NK-92 treated with Interleukin-12 subunit alpha and Interleukin-12 subunit beta, amount 100 ng/mL, for 24 hours (cell line): ENCODE results near the gene TRAF3.
A peak's percentile ranks its signal among the peaks of the same experiment; 100 is the strongest.
"Not testable (repeated sequence)": the region's sequence is repeated elsewhere in the genome, so short reads cannot be mapped to it uniquely, and the experiment has no call there.

Experiments
- DNase-seq: peaks from one replicate; lab custom pipeline; 2025; lab: John Stamatoyannopoulos, UW

Gene TRAF3

DNA sequence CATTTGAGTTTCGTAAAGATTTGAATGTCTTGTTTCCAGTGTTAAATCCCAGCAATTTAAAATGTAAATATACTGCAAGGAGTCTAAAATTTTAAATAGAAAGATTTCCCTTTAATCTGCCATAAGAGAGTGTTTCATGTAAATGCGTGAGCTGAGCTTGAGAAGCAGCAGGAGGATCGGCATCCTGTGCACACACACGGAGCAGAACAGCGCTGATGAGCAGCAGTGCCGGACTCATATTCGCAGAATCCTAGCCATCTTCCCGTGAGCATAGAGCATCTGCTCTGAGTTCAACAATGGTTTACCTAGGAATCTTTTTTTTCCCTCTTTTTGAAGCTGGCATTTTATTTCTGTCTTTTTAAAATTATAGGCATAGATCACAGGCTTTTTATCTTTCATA lies 115.4 kb downstream of the TRAF3 start:
- DNase-seq: no peak

DNA sequence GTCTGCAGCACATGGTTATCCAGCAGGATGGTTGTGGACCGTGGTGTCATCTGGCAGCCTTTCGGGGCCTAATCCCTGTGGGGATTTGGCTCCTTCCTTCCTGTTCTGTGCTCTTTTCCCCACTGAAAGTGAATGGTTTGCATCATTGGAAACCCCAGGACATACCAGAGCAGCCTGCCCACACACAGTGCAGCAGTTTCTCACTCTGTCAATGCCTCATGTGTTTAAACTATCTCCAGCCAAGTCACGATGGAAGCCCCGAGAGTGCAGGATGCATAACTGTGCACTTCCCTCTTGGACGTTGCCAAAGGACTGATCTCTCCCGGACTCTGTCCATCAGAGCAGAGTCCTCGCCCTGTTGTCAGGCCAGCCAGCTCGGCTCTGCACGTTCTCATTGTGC lies 116.2 kb downstream of the TRAF3 start:
- no peak for DNase-seq

DNA sequence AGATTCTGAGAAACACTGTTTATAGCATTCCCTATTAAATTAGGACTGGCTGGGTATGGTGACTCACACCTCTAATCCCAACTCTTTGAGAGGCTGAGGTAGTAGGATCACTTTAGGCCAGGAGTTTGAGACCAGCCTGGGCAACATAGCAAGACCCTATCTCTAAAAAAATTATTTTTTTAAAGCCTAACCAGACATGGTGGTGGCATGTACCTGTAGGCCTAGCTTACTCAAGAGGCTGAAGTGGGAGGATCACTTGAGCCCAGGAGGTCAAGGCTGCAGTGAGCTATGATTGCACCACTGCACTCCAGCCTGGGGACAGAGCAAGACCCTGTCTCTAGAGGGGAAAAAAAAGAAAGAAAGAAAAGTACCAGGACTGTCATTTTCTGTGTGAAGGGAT lies 119.5 kb downstream of the TRAF3 start:
- not testable (repeated sequence) for DNase-seq

DNA sequence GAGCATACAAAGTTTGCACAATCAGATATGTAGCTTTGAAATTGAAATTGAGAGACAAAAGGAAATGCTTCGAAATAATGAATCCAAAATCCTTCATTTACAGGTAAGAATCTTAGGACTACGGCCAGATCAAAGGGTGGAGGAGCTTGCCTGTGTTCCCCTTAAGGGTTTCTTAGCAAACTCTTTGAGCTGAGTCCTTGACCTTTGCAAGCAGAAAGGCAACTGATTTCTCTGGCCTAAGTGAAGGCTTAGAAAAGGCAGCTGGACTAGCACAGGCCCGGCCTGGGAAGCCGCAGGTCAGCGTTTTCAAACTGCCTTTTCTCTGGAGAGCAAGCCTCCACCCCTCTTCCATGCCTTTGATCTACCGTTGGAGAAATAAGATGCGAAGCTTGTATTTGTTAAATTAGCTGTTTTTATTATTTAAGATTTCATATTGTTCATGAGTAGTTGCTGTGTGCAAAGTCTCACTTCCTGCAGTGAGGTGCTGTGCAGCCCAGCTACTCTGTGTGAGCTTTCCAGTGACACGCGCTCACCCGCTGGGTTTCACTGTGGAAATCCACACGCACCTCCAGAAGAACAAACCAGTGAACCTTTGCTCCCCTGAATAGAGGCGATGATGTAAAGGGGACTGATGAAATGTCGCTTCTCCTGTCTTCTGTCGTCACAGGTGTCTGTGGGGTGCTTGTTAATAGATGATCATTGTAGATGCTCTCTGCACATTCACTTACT lies 120.2 kb downstream of the TRAF3 start:
- no peak for DNase-seq

DNA sequence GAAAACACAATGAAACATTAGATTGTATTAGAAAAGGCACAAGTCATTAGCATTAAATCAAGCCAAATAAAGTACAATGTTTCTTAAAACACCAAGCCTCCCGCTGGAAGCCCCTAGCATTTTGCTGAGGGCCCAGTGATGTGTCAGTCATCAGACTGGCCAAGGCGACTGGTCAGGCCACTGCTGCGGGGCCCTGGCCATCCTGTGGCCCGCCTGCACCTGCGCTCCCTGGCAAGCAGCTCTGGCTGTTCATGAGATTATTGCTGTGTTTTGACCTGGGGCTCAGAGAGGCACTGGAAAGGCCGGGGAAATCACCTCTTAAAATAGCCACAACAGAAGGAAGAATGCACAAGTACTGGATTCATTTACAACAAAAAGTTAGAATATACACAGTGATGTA lies 121.0 kb downstream of the TRAF3 start:
- DNase-seq: no peak

DNA sequence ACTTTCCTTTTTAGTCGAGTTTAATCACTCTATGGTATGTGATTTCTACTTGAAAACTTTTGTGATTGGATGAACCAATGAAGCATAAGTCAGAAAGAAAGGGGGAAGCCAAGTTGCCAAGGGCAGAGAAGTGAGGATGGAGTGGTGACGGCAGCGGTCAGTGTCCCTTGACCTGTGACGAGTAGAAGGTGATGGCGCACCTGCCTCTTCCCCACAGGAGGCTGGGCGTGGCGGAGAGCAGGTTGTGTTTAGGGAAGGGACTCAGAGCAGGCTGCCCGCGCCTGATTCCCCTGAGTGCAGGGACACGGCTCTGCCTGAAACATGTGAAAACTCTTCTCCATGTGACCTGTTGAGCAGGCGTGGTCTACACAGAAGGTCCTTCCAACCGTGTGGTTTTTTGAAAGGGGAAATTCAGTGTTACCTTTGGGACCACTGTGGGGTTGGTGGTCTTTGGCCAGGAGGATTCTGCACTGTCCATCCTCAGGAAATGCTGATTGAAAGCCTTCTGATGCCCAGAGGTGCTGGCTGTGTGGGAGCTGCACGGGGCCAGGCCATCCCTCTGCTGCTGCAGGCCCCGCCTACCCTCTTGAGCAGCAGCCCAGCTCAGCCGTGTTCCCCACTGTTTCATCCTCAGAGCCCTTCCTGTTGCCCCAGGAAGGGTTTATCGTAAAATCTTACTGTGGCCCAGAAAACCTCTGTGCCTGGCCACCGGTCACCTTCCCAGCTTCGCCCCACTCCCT lies 121.7 kb downstream of the TRAF3 start:
- DNase-seq: no peak

DNA sequence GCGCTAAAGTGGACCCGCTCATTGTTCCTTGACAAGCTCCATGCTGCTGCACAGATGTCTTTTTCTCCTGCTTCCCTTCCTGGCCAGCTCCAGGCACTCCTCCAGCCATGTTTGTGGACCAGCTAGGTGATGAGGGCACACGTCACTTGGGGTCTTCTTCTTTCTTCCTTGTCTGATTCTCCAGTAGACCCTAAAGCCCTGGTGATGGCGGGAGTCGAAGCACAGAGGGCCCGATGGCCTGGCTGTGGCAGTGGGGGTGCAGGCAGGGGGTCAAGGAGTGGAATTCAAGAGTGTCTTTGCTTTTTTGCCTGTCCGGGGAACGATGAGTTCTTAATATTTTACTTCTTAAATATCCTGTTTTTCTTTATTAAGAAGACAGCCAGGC lies 122.3 kb downstream of the TRAF3 start:
- DNase-seq: no peak

DNA sequence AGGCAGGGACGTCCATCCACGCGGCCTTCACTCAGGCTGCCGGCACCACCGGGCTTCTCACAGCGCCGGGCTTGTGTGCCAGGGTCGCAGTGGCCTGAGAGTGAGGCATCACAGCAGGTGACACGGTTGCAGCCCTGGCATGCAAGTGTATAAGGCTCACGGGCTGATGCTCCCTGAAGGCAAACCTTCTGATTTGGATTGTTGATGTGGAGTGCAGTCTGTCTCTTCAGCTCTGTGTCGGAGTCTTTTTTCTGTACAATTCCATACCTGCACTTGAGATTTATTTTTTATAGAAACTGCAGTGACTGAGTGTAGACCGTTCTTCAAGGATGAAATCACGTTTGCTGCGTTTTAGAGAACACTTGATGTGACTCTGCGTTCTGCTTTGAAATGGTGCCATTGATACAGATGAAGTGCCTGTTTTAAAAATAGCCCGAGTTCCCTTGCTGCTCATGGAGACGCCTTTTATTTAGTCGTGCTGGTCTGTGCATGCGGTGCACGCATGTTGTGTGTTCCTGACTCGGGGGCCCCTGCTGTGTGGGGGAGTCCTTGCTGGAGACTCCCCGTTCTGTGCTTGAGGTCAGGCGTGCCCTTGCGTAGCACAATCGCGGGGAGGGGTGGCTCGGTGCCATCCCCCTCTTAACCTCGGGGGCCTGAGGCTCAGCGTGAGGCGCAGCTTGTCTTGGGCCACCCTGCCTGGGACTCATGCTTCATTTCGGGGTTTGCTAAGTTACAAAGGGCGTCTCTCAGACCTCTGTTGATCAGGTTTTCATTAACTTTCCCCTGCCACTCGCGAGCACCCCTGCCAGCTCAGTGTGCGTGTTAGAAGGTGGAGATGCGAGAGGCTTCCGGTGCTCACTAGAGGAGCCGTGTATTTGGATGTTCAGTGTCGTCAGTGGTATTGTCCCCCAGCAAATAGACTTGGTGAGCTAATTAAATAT lies 123.7 kb downstream of the TRAF3 start:
- DNase-seq: no peak

DNA sequence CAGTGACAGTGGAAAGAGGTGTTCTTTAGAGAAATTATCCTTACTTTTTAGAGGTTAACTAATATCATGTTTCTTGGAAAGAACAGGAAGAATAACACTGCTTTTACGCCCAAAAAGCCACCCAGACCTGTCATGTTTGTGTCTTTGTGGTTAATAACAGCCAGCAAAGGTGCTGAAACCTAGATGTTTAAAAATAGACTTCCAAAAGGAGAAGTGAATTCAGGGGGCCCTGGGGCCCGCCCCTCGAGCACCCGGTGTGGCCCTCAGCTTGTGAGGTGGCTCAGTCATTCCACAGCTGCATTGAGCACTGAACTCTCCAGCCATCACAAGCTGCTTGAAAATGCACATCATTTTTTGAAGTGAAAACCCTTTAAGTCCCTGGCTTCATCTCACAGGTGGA lies 124.4 kb downstream of the TRAF3 start:
- peak; percentile 36 for DNase-seq

DNA sequence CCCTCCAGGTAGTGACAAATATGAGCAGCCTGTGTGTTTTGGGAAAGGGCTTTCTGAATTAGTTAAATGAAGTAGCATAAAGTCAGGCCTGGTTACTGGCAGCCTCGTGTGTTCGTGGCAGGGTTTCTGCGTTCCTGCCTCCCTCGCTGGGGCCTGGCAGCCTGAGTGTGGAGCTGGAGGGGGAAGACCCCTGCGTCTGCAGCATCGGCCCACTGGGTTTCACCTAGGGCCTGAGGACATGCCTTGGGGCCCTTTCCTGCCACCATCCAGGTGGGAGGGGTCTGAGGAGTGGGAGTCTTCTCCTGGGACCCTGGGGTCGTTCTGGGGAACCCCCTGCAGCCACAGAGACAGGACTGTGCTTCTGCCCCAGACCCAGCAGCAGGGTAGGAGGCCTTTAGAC lies 124.8 kb downstream of the TRAF3 start:
- DNase-seq: no peak

DNA sequence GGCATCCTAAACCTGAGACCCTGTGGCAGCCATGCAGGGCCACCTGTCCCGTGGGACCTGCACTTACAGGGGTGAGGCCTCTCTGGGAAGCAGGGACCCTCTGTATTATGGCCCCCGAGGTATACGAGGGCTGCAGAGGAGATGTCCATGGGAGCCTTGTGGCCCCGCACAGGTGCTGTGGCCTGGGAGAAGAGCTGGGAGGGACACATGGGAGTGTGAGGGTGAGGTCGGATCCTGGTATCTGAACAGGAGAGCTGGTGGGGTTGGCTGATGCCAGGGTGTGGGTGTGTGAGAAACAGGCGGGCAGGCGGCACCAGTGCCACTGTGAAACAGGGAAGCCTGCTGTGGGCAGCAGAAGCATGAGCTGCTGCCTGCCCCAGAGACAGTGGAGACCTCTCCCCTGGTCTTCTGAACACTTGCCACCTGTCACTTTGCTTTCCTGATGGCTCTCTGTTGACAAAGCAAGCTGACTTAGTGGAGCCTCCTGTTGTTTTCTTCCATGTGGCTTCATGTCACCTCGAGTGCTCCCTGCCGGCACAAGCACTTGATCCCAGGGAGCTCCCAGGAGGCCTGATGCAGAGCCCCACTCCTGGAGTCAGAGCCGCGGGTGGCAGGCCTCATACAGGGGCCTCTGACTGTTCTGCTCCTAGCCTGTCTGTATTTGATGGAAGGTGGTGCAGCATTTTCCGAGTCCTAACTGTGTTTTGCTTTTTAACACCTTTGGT lies 125.4 kb downstream of the TRAF3 start:
- no peak for DNase-seq

DNA sequence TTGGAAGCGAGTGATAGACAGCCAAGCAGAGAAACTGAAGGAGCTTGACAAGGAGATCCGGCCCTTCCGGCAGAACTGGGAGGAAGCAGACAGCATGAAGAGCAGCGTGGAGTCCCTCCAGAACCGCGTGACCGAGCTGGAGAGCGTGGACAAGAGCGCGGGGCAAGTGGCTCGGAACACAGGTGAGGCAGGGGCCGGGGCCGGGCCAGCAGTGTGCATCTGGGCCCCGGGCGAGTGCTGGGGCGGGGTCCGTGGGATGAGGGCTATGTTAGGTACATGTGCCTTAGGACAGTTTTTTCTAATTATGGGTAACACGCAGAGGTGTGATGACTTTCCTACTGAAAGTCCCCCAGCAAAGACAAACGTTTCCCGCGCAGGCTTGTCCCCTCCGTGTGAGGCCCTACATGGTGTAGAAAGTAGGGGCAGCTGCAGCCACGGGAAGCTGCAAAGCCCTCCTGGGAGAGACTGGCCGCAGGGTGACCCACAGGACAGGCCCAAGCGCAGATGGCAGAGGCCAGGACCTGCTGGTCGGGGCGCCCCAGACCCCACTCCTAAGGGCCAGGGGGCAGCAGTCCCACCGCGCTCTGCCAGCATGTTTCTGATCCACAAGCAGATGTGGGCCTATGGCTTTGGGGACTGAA lies 126.1 kb downstream of the TRAF3 start:
- DNase-seq: no peak

DNA sequence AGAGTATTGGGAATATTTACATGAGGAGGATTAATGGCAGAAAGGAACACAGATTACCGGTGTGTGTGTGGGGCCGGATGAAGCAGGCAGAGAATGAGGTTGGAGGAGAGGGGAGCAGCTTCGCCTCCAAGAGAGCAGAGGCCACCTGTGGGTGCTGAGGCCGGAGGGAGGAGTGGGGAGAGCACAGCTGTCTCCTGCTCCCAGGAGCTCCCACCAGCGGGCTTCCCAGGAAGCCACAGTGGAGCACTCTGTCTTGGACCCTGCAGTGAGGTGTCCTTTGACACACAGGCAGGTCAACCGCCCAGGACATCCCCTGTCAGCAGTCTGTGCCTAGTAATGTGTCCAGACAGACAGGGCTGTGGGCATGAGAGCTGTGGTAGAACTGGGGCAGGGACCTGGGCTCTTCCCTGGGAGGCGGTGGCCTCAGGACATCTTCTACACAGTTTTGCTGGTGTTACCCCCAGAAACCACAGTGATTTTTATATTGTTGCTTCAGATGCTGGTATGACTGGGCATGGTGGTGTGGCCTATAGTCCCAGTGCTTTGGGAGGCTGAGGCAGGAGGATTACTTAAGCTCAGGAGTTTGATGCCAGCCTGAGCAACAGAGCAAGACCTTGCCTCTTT lies 126.8 kb downstream of the TRAF3 start:
- no peak for DNase-seq

DNA sequence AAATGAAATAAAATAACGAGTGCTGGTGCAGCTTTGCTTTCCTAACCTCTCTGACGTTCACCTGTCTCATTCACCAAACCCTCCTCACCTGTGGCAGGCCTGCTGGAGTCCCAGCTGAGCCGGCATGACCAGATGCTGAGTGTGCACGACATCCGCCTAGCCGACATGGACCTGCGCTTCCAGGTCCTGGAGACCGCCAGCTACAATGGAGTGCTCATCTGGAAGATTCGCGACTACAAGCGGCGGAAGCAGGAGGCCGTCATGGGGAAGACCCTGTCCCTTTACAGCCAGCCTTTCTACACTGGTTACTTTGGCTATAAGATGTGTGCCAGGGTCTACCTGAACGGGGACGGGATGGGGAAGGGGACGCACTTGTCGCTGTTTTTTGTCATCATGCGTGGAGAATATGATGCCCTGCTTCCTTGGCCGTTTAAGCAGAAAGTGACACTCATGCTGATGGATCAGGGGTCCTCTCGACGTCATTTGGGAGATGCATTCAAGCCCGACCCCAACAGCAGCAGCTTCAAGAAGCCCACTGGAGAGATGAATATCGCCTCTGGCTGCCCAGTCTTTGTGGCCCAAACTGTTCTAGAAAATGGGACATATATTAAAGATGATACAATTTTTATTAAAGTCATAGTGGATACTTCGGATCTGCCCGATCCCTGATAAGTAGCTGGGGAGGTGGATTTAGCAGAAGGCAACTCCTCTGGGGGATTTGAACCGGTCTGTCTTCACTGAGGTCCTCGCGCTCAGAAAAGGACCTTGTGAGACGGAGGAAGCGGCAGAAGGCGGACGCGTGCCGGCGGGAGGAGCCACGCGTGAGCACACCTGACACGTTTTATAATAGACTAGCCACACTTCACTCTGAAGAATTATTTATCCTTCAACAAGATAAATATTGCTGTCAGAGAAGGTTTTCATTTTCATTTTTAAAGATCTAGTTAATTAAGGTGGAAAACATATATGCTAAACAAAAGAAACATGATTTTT lies 128.2 kb downstream of the TRAF3 start:
- no peak for DNase-seq

DNA sequence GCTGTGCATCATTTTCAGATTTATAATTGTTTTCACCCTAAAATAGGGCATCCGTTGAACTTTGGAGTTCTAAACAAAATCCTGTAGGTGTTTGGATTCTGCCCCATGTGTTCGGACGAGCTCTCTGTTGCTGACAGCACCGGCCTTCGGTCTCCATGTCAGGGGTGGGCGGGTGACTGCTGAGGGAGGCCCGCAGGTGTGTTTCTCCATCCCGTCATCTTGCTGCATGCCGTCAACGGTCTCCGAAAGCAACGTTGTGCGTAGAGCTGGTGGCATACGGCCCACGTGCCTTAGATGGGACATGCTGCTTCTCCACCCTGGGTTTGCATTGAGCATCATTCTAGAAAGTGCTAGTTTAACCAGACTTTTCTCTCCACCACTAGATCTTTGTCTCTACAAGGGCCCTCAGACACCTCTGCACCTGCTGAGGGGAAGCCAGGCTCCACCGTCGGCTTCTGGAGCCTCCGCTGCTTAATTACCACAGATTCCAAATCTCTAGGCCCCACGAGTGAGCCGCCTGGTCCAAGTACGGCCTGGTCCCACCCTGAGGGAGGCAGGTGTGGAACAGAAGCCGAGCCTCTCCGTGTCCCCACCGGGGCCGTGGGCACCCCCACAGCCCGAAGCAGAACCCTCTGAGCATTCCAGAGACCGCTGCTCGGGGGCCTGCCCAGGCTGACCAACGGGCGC lies 129.5 kb downstream of the TRAF3 start:
- no peak for DNase-seq

DNA sequence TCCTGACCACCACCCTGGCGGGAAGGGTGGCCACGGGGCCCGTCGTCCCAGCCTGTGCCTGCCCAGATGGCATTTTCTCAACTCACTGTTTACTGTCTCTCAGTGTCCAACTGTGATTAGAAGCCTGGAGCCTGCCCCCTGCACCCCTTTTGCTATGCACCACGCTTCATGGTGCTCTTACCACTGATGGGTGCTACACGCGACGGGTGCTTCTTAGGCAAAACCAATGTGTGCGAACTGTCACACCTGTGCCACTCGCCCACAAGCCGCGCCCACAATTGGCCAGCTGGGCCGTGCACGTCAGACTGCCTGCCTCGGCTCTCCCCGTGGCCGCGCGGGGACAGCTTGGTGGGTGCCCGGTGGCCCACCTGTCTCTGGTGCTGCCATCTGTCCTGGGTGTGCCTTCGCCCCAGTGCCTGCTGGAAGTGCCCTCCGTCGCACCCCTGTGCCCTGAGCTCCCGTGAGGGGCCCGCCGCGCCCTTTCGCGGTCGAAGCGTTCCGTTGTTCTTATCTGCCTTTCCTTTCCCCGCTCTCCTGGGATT lies 130.1 kb downstream of the TRAF3 start:
- no peak for DNase-seq

DNA sequence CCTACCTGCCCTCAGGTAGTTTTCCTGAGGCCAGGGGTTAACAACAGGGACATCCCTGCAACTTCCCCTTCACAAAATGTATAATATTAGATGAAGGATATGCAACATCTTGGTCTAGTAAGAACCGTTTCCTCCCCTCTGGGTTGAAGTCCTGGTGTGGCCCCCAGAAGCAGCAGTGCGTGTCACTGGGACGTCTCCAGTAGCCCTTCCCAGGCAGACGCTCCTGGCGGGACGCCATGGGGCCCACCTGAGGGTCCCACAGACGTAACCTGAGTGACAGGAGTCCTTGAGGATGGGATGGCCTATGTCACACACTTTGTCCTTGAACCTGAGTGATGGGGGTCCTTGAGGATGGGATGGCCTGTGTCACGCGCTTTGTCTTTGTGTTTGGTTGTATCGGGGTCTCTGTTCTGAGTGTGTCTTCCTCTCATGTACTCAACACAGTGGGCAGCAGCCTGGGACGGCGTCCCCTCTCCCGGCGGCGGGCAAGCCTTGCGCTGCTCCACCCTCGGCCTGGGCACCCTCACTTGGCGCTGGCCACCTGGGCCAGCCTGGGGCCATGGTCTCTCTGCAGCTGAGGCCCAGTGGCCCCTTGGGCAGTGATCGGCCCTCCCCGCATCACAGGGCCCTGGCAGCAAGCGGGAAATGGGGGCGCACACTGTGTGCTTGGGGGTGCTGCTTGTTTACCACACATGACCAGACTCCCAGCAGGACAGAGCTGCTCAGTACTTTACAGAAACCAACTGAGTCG lies 130.9 kb downstream of the TRAF3 start:
- DNase-seq: no peak
